ENCODE results near the gene CSH2. TPM values are rescaled to one million over a fixed set of nuclear protein-coding genes. Genes with fewer than 3 reads are reported as not detected.
"Not testable (repeated sequence)": the region's sequence is repeated elsewhere in the genome, so short reads cannot be mapped to it uniquely, and the experiment has no call there.

The CSH2 gene
- total and polyA plus RNA-seq, 2 of the 13 experiments (the other 11 are each of a cell fraction or from before 2014, with no cell fraction given), result not detected

DNA sequence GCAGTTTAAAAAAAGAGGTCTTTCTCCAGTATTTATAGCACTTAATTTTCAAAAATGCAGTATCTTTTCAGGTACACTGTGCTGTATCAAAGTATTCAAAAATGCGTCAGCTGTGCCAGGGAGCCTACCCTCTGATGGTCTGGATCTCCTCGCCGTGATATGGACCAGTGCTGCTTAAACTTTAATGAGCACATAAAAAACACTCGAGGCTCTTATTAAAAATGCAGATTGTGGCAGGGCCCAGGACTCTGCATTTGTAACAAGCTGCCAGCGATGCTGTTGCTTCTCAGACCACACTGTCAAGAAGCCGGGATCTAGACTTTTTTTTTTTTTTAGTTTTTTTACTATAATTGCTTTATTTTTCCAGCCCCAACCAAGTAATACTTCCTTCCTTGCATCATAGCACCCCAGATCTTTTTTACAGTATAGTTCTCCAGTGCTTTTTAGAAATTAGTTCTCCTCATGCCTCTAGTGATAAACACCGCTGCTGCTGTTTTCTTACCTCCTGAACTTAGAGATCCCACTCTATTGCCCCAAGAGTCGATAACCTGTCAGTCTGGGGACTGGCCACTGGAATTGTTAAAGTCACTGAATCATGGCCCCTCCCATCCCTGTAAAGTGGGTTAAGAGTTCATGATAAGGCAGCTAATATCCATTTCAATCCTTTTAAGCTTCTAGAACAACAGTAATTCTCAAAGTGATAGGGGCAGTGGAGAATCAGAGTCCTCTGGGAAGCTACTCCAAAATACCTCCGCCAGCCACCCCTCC is 29.4 kb downstream of the CSH2 start:
- ChIA-PET POLR2A (interaction anchor here (0.6 to 2.6 kb wide), 12 partner anchors 11 to 1930 kb away, joined by 3 to 28 read pairs (median 3); partner anchors contain the start of genes CCDC47, DCAF7, DDX42 and PSMC5), CTCF (ENCODE audit: low intra/inter-chr PET ratio, low total read pairs) (no interaction called here)
- DNase-seq (ENCODE audit: low spot score) (no peak), ATAC-seq (no peak), FAIRE-seq (no peak)
- no peak overlapping the region for H2AFZ ChIP-seq (ENCODE audit: low read length)
- H4K20me1 ChIP-seq (ENCODE audit: insufficient read depth, low read length), result peaks cover 9% of the 10 kb centered on the region; the same call in 1 of the 2 replicates
- H3K27ac ChIP-seq (ENCODE audit: extremely low read length, insufficient read depth, low read length), result peak overlapping the region; percentile 77
- H3K36me3 ChIP-seq (replicated peaks in 1 of 2; ENCODE audit: control insufficient read depth in 1 of 2, insufficient read depth in 2 of 2, low read length in 2 of 2), result no peaks in the 10 kb centered on the region
- intact Hi-C loops (cut with micrococcal nuclease; ENCODE audit: unreplicated experiment) (loop anchor here (5.0 kb wide), 1 partner anchor 72 kb away; the partner anchor contains the start of genes CCDC47 and DDX42), in situ Hi-C loops (cut with HindIII; ENCODE audit: extremely low pct_ligation_motif_present, low pct_unique_long_range_greater_than_20kb) (loop anchor here (10.0 kb wide), 1 partner anchor 661 kb away; the partner anchor contains the start of genes CEP95 and DDX5)
- TF ChIP-seq CREB1 (IDR thresholded peaks at IDR 0.05), result no peak
- peak; percentile 24; the same call in 1 of the 2 replicates for TF ChIP-seq CREB1 (CRISPR knock-in tag; IDR thresholded peaks at IDR 0.05)
- TF ChIP-seq, protein P1, sequence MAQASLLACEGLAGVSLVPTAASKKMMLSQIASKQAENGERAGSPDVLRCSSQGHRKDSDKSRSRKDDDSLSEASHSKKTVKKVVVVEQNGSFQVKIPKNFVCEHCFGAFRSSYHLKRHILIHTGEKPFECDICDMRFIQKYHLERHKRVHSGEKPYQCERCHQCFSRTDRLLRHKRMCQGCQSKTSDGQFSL (CRISPR knock-in tag; IDR thresholded peaks at IDR 0.05), result no peak
- no peak for TF ChIP-seq ZNF709 (CRISPR knock-in tag; IDR thresholded peaks at IDR 0.05)
- 0 out of 2 replicates have a peak, but pooled peaks have one; percentile 9 for TF ChIP-seq PHF21A (CRISPR knock-in tag; IDR thresholded peaks at IDR 0.05)
- H3K9ac ChIP-seq (ENCODE audit: insufficient read depth, low read depth, low read length), result peak overlapping the region; percentile 63
- H3K4me3 ChIP-seq (replicated peaks in 1 of 3; ENCODE audit: insufficient read depth in 1 of 3, low read depth in 2 of 3, low read length in 3 of 3), result peak overlapping the region; percentile 74 to 85 (median 74)
- 55% methylated on average over 9 of the region's 9 CpGs for WGBS (ENCODE audit: low lambda C conversion rate)
- no TSS peak for BruUV-seq (replicated peaks)
- H3K4me2 ChIP-seq (ENCODE audit: low read depth, low read length), result peak overlapping the region; percentile 87
- H3K4me1 ChIP-seq (ENCODE audit: insufficient read depth, low read length), result peaks cover 37% of the 10 kb centered on the region
- H3K79me2 ChIP-seq (ENCODE audit: insufficient read depth, low read length), result peaks cover 28% of the 10 kb centered on the region
- H3K27me3 ChIP-seq (ENCODE audit: control insufficient read depth in 1 of 2, insufficient read depth in 2 of 2, low read length in 2 of 2), result no peaks in the 10 kb centered on the region; a peak in 1 of 5 replicates
- no peaks in the 10 kb centered on the region for H3K9me3 ChIP-seq (ENCODE audit: low read length)

DNA sequence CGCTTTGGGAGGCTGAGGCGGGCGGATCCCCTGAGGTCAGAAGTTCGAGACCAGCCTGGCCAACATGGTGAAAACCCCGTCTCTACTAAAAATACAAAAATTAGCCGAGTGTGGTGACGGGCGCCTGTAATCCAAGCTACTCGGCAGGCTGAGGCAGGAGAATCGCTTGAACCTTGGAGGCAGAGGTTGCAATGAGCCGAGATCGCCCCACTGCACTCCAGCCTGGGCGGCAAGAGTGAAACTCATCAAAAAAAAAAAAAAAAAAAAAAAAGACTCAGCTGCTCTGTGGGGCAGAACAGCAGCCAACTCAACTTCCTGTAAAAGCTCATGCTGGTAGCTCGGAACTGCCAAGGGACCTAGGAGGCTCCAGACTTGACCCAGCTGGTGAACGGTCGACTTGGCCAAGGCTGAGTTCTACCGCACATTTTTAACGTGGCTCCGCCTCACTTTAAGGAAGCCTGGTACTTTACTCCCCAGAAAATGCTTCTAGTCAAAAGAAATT is 30.0 kb downstream of the CSH2 start:
- H3K9me3 ChIP-seq (ENCODE audit: low read length); H3K27me3 ChIP-seq (ENCODE audit: control insufficient read depth in 1 of 2, insufficient read depth in 2 of 2, low read length in 2 of 2); H3K36me3 ChIP-seq (replicated peaks in 1 of 2; ENCODE audit: control insufficient read depth in 1 of 2, insufficient read depth in 2 of 2, low read length in 2 of 2); DNase-seq (ENCODE audit: low spot score); CTCF ChIA-PET (ENCODE audit: low intra/inter-chr PET ratio, low total read pairs); ATAC-seq; FAIRE-seq; H4K20me1 ChIP-seq (ENCODE audit: insufficient read depth, low read length): not testable (repeated sequence)
- H3K9ac ChIP-seq (ENCODE audit: insufficient read depth, low read depth, low read length), result peak overlapping the region; percentile 63
- peaks cover 35% of the 10 kb centered on the region for H3K79me2 ChIP-seq (ENCODE audit: insufficient read depth, low read length)
- H2AFZ ChIP-seq (ENCODE audit: low read length), result peak overlapping the region; percentile 24
- intact Hi-C loops (cut with micrococcal nuclease; ENCODE audit: unreplicated experiment) (loop anchor here (5.0 kb wide), 1 partner anchor 71 kb away; the partner anchor contains the start of genes CCDC47 and DDX42), in situ Hi-C loops (cut with HindIII; ENCODE audit: extremely low pct_ligation_motif_present, low pct_unique_long_range_greater_than_20kb) (loop anchor here (10.0 kb wide), 1 partner anchor 661 kb away; the partner anchor contains the start of genes CEP95 and DDX5)
- 4% methylated on average over 19 of the region's 19 CpGs for WGBS (ENCODE audit: low lambda C conversion rate)
- peak overlapping the region; percentile 74 to 85 (median 74) for H3K4me3 ChIP-seq (replicated peaks in 1 of 3; ENCODE audit: insufficient read depth in 1 of 3, low read depth in 2 of 3, low read length in 3 of 3)
- peaks cover 44% of the 10 kb centered on the region for H3K4me1 ChIP-seq (ENCODE audit: insufficient read depth, low read length)
- BruUV-seq (replicated peaks), result TSS peak; percentile 93
- H3K27ac ChIP-seq (ENCODE audit: extremely low read length, insufficient read depth, low read length), result peak overlapping the region; percentile 77
- POLR2A ChIA-PET, result interaction anchor here (0.6 to 2.6 kb wide), 16 partner anchors 10 to 1930 kb away, joined by 3 to 28 read pairs (median 4); partner anchors contain the start of genes CCDC47, DCAF7, DDX42 and PSMC5
- peak overlapping the region; percentile 87 for H3K4me2 ChIP-seq (ENCODE audit: low read depth, low read length)
- TF ChIP-seq GFI1 (CRISPR knock-in tag; IDR thresholded peaks at IDR 0.05; ENCODE audit: borderline replicate concordance), result 0 out of 2 replicates have a peak, but pooled peaks have one; percentile 18
- peak; percentile 94; the same call in 1 of the 2 replicates for TF ChIP-seq CHD4 (IDR thresholded peaks at IDR 0.05; ENCODE audit: borderline replicate concordance, low read length)
- TF ChIP-seq, protein P2, sequence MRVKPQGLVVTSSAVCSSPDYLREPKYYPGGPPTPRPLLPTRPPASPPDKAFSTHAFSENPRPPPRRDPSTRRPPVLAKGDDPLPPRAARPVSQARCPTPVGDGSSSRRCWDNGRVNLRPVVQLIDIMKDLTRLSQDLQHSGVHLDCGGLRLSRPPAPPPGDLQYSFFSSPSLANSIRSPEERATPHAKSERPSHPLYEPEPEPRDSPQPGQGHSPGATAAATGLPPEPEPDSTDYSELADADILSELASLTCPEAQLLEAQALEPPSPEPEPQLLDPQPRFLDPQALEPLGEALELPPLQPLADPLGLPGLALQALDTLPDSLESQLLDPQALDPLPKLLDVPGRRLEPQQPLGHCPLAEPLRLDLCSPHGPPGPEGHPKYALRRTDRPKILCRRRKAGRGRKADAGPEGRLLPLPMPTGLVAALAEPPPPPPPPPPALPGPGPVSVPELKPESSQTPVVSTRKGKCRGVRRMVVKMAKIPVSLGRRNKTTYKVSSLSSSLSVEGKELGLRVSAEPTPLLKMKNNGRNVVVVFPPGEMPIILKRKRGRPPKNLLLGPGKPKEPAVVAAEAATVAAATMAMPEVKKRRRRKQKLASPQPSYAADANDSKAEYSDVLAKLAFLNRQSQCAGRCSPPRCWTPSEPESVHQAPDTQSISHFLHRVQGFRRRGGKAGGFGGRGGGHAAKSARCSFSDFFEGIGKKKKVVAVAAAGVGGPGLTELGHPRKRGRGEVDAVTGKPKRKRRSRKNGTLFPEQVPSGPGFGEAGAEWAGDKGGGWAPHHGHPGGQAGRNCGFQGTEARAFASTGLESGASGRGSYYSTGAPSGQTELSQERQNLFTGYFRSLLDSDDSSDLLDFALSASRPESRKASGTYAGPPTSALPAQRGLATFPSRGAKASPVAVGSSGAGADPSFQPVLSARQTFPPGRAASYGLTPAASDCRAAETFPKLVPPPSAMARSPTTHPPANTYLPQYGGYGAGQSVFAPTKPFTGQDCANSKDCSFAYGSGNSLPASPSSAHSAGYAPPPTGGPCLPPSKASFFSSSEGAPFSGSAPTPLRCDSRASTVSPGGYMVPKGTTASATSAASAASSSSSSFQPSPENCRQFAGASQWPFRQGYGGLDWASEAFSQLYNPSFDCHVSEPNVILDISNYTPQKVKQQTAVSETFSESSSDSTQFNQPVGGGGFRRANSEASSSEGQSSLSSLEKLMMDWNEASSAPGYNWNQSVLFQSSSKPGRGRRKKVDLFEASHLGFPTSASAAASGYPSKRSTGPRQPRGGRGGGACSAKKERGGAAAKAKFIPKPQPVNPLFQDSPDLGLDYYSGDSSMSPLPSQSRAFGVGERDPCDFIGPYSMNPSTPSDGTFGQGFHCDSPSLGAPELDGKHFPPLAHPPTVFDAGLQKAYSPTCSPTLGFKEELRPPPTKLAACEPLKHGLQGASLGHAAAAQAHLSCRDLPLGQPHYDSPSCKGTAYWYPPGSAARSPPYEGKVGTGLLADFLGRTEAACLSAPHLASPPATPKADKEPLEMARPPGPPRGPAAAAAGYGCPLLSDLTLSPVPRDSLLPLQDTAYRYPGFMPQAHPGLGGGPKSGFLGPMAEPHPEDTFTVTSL (CRISPR knock-in tag; IDR thresholded peaks at IDR 0.05; ENCODE audit: borderline replicate concordance), result peak; percentile 11; the same call in 1 of the 2 replicates
- peak; percentile 90; the same call in 1 of the 2 replicates for TF ChIP-seq NR2C2 (CRISPR knock-in tag; IDR thresholded peaks at IDR 0.05; ENCODE audit: borderline replicate concordance)
